Measurements from ENCODE around the gene F2RL2.

F2RL2 gene

DNA sequence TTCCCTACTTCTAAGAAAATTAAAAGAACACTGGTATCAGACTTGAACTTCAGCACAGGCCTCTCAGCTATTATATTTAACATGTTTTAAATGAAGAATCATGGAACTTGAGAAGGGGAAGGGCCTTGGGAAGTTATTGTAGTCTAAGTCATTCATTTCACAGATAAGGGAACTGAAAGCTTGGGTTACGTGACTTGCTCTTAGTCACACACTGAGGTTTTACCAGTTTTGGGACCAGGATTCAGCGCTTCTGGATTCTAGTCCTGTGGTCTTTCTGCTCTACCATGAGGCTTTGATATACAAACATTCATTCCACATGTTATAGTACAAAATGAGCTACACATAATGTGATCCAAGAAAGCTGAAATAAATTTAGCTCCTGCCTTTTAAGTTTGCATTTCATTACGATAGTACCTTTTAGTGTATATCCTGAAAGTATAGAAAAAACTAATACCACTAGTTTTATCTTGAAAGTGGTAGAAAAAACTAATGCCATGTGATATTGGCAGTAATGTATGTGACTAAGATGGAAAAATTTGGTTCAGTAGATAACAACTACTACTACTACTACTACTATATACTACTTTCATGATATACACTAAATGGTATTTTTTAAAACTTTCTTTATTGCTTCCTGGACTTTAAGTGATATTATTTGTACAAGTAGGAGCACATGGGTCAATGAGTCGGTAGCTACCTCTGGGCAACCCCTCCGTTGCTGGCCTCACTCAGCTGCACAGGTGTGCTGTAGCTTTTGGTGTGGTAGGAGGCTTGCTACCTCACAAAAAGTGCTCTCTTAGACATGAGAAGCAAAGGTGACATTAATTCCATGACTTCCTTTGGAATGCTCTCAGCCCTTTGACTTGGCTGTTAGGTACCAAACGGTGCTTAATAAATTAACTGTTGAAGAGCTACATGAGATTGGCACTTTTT, 40.7 kb downstream of the F2RL2 start:
- no peak for DNase-seq

DNA sequence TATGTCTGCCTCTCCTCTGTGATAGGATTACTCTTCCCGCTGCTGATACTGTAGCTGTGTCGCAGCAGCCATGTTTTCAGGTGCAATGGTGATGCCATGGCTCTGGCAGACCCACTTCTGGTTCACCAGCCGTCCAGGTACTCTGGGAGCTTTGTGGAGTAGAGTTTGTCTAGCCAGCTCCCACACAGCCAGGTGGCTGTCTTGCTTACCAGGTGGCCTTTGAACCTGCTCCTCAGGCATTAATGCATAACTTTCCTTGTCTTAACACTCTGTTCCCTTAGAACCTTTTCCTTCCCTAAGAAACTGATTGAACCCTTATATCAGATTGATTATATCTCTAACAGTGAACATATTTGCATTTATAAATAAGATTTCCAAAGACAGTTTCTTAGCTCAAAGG, 42.2 kb downstream of the F2RL2 start:
- no peak for DNase-seq

DNA sequence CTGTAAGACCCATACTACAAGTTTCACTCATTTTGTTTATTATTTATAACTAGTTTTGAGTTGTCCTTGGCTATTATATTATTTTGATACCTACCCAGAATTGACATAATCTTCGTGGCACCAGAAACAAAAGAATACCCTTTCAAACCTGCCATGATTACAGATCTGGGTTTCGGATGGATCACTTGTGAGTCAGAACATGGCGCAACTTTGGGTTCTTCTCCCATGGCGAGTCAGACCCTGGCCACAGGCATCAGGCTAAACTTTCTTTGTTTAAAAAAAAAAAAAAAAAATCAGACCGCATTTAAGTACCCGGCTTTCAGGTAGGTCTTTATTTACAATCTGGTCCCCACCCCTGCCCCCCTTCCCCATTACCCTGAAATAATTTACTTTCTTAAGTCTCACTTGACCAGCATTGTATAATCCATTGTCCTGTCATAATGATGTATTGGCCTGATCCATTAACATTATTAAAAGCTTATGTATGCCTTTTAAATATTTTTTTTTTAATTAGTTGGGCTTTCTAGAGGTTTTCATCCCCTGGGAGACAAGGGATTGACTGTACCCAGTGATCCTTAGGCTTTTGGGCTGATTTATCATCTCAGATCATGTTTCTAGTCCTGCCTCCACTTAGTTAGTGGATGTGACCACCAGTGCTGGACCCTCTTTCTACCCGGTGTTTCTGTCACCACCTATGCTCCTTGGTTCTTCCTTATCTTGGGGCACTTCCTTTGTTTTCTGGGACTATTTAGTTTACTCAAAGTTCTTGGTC, 43.9 kb downstream of the F2RL2 start:
- DNase-seq: no peak

DNA sequence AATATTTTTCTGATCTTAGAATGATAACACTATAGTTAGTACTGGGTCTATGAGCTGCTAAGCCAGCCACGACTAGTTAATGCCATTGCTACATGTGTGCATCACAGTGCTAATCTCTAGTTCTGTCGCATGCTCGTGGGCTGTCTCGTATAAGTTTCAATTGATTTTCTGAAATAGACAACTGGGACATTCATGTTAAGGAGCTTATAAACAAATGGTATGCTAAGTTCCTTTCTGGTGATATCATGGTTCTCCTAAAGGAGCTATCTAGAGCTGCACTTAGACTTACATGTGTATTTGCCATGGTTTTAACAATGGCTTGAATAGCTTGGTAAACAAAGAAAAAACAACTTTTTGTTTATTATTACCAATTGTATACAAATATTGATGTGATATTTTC, 46.2 kb downstream of the F2RL2 start:
- no peak for DNase-seq

DNA sequence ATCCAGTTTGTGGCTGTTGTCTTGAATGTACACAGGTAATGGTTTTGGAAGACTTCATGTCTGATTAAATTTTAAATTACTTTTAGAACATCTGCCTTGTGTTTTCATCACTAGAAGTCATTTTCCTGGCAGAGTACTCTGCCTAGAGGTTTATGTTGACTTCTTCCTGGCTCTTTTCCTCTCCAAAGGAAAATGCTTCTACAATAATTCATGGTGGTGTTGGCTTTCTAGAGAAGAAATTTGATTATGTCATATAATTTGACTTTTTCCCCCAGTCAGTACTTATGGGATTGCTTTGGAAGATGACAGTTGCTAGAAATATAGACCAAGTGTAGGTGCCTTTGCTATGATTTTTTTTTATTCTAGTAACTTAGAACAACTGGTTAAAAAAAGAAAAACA, 46.8 kb downstream of the F2RL2 start:
- no peak for DNase-seq

DNA sequence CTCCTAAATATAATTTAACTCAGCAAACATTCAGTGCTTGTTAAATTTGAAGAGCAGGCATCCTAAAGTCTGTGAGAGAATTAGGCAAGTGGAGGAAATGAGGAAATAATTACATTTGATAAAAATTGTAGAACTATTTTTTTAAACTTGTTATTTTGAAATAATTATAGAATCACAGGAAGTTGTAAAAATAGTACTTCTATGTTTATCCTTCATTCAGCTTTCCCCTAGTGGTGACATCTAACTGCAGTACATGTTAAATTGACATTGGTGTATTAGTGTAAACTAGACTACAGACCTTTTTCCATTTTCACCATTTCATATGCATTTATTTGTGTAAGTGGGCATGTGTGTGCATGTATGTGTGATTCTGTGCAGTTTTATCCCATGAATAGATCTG, 51.6 kb downstream of the F2RL2 start:
- no peak for DNase-seq

DNA sequence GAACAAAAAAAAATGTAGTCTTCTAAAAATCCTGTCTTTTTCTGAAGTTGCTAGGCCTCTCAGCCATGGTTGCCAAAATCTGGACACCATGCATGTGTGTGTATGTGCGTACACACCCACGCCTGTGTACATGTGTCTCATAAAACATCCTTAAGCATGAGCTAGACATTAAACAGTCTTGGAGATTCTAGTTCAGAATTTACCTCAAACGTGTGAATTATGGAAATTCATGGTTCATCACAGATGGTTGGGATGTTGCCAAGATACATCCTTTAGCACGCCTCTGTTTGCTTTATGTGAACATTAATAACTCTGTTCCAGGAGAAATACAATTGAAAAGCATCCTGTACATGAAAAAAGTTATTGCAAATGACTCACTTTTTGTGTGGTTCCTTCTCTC, 53.0 kb downstream of the F2RL2 start:
- DNase-seq: no peak

All from NCI-H1694 (cell line).